Measurements from ENCODE around the gene MEIS2. TPM values are rescaled to one million over a fixed set of nuclear protein-coding genes. Genes with fewer than 3 reads are reported as not detected.

MEIS2 gene
- total RNA-seq, 4 donors from 2014 or later = 14.8 to 28.4 (median 20.4) TPM

- H3K4me3 ChIP-seq (replicated peaks in 1 of 3) = no peak overlapping the region
- no peak for DNase-seq
- H3K27me3 ChIP-seq = no peaks in the 10 kb centered on the region
- no peak overlapping the region for H3K27ac ChIP-seq
- no peak for TF ChIP-seq POLR2A (IDR thresholded peaks at IDR 0.05)
- TF ChIP-seq, protein P1, sequence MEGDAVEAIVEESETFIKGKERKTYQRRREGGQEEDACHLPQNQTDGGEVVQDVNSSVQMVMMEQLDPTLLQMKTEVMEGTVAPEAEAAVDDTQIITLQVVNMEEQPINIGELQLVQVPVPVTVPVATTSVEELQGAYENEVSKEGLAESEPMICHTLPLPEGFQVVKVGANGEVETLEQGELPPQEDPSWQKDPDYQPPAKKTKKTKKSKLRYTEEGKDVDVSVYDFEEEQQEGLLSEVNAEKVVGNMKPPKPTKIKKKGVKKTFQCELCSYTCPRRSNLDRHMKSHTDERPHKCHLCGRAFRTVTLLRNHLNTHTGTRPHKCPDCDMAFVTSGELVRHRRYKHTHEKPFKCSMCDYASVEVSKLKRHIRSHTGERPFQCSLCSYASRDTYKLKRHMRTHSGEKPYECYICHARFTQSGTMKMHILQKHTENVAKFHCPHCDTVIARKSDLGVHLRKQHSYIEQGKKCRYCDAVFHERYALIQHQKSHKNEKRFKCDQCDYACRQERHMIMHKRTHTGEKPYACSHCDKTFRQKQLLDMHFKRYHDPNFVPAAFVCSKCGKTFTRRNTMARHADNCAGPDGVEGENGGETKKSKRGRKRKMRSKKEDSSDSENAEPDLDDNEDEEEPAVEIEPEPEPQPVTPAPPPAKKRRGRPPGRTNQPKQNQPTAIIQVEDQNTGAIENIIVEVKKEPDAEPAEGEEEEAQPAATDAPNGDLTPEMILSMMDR (IDR thresholded peaks at IDR 0.05) = no peak
- H3K9me3 ChIP-seq = no peaks in the 10 kb centered on the region
- no peaks in the 10 kb centered on the region for H3K4me1 ChIP-seq
- intact Hi-C loops (cut with DNase I) = no loop called here
- WGBS, 2 donors = 82 to 89% methylated on average over 3 of the region's 3 CpGs
- no peaks in the 10 kb centered on the region for H3K36me3 ChIP-seq
Observed at GRCh38 chr15:37140531-37141058, 40.2 kb upstream of the MEIS2 start.

DNA sequence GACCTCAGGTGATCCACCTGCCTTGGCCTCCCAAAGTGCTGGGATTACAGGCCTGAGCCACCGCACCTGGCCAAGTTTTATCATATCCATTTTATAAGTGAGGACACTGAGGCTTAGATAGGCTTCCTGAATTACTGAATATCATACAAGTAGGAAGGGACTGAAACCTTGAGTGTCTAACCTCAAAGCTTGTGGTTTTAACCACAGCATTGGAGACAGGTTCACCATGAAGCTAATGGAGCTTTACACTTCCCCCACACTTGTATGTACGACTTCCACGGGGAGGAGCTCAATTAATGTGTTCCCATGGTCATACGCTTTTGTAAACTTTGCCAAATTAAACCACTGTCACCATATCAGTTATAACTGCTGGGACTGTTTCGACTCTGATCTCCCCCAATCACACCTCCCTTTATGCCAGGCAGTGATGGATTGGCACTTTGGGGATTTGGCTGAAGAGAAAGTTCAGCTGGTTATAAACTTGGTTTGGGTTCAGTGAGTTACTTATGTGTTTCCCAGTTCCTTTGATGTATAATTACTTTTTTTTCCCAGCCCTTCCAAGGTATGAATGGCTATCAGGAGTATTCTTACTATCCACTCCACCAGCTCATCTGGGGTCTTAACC lies 38.4 kb upstream of the MEIS2 start:
- no peaks in the 10 kb centered on the region for H3K9me3 ChIP-seq
- intact Hi-C loops (cut with DNase I) = no loop called here
- no peaks in the 10 kb centered on the region for H3K27me3 ChIP-seq
- no peaks in the 10 kb centered on the region for H3K4me1 ChIP-seq
- no peak for DNase-seq
- TF ChIP-seq, protein P1 (IDR thresholded peaks at IDR 0.05) = no peak
- no peak for TF ChIP-seq POLR2A (IDR thresholded peaks at IDR 0.05)
- WGBS, 2 donors = 82 to 86% methylated on average over 5 of the region's 5 CpGs
- H3K4me3 ChIP-seq (replicated peaks in 1 of 3) = no peak overlapping the region
- H3K27ac ChIP-seq = no peak overlapping the region
- no peaks in the 10 kb centered on the region for H3K36me3 ChIP-seq

DNA sequence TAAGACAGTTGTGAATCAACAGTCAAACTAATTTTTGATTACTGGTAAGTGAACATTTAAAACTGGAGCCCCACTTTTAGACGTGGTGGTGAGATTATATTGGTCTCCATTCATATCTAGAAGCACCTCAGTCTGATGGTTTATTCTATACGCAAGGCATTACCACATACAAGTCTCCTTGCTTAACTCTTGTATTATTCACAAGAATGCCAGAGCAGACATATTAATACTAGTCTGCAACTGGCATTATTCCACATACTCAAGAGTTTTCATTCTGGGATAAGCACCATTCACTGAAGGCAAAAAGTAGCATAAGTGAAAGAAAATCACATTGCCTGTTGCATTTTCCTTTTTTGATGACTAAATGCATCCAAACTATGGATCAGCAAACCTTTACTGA lies 36.9 kb upstream of the MEIS2 start:
- H3K4me1 ChIP-seq = no peaks in the 10 kb centered on the region
- no peak for TF ChIP-seq POLR2A (IDR thresholded peaks at IDR 0.05)
- TF ChIP-seq, protein P1 (IDR thresholded peaks at IDR 0.05) = no peak
- intact Hi-C loops (cut with DNase I) = no loop called here
- H3K4me3 ChIP-seq (replicated peaks in 1 of 3) = no peak overlapping the region
- no peak overlapping the region for H3K27ac ChIP-seq
- 69 to 81% methylated on average over 2 of the region's 2 CpGs for WGBS, 2 donors
- no peaks in the 10 kb centered on the region for H3K9me3 ChIP-seq
- no peaks in the 10 kb centered on the region for H3K36me3 ChIP-seq
- no peaks in the 10 kb centered on the region for H3K27me3 ChIP-seq
- DNase-seq = no peak

- Histone ChIP-seq H3K9me3 (no peaks in the 10 kb centered on the region), H3K27me3 (no peaks in the 10 kb centered on the region), H3K4me3 (replicated peaks in 1 of 3) (no peak overlapping the region), H3K27ac (no peak overlapping the region), H3K4me1 (no peaks in the 10 kb centered on the region), H3K36me3 (no peaks in the 10 kb centered on the region)
- intact Hi-C loops (cut with DNase I) = no loop called here
- no peak for TF ChIP-seq POLR2A (IDR thresholded peaks at IDR 0.05)
- TF ChIP-seq, protein P1 (IDR thresholded peaks at IDR 0.05) = no peak
- WGBS, 2 donors = 89 to 93% methylated on average over 2 of the region's 2 CpGs
- no peak for DNase-seq
Observed at GRCh38 chr15:37136666-37137065, 36.3 kb upstream of the MEIS2 start.

GRCh38 chr15:37135225-37135624 lies 34.9 kb upstream of the MEIS2 start:
- WGBS, 2 donors = 54 to 59% methylated on average over 1 of the region's 1 CpG
- Histone ChIP-seq H3K27ac (no peak overlapping the region), H3K36me3 (no peaks in the 10 kb centered on the region), H3K4me1 (no peaks in the 10 kb centered on the region), H3K9me3 (no peaks in the 10 kb centered on the region), H3K27me3 (no peaks in the 10 kb centered on the region), H3K4me3 (replicated peaks in 1 of 3) (no peak overlapping the region)
- DNase-seq = no peak
- intact Hi-C loops (cut with DNase I) = no loop called here
- TF ChIP-seq, protein P1 (IDR thresholded peaks at IDR 0.05) = no peak
- TF ChIP-seq POLR2A (IDR thresholded peaks at IDR 0.05) = no peak

All from thyroid gland (tissue), 4 donors.